HUES64 (cell line): ENCODE data around the gene PHRF1.

Experiments
- H3K27ac ChIP-seq: 2 replicates; pipeline ENCODE4 v1.7.0; 2013; ENCODE audit warnings: low read depth, low read length, inconsistent platforms
- H3K27me3 ChIP-seq: 2 replicates; pipeline ENCODE4 v1.6.1; 2013; ENCODE audit warnings: mild to moderate bottlenecking, low read length; ENCODE audit not compliant: insufficient read depth
- H3K36me3 ChIP-seq: 2 replicates; pipeline ENCODE4 v1.6.1; 2013; ENCODE audit warnings: mild to moderate bottlenecking, low read length; ENCODE audit not compliant: insufficient read depth
- H3K4me1 ChIP-seq: 2 replicates; pipeline ENCODE4 v1.6.1; 2013; ENCODE audit warnings: mild to moderate bottlenecking, low read length, moderate library complexity; ENCODE audit not compliant: insufficient read depth
- H3K4me3 ChIP-seq: 2 replicates; pipeline ENCODE4 v1.5.1; 2013; ENCODE audit warnings: mild to moderate bottlenecking, low read length, moderate library complexity
- H3K9ac ChIP-seq: 2 replicates; pipeline ENCODE4 v1.6.1; 2013; ENCODE audit warnings: mild to moderate bottlenecking, low read depth, low read length
- H3K9me3 ChIP-seq: 2 replicates; pipeline ENCODE4 v1.6.1; 2013; ENCODE audit warnings: low read depth, low read length; ENCODE audit not compliant: insufficient read depth
- WGBS: fragments of 150-250, 120-280 bp; methylation state at CpG from one replicate; pipeline ENCODE4 v1.1.7; 2013; ENCODE audit warnings: missing lambda C conversion rate; 5-methylcytosine and 5-hydroxymethylcytosine counted together

Gene PHRF1

DNA sequence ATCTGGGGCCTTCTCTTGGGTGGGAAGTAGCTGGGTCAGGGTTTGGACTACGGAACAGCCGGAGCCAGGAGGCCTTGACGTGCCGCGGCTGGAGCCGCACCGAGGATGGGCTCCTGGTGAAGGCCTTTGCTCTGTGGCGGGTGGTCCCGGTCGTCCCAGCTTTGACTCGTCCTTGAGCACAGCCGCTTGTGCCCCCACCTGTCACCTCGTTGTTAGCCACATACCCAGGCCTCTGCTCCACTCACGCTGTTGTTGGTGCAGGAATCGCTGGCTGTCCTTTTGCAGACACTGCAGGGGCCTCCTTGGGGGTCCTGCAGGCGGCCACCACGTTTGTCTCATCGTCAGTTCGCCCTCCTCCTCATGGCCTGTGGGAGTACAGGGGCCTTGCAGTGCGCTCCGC, 17.1 kb downstream of the PHRF1 start:
- no peaks in the 10 kb centered on the region for H3K4me1 ChIP-seq
- H3K27me3 ChIP-seq, result no peaks in the 10 kb centered on the region
- H3K9me3 ChIP-seq, result no peaks in the 10 kb centered on the region
- 94% methylated on average over 21 of the region's 21 CpGs for WGBS
- H3K9ac ChIP-seq, result no peak overlapping the region
- H3K4me3 ChIP-seq, result no peak overlapping the region
- H3K27ac ChIP-seq, result no peak overlapping the region
- peaks cover 94% of the 10 kb centered on the region for H3K36me3 ChIP-seq

DNA sequence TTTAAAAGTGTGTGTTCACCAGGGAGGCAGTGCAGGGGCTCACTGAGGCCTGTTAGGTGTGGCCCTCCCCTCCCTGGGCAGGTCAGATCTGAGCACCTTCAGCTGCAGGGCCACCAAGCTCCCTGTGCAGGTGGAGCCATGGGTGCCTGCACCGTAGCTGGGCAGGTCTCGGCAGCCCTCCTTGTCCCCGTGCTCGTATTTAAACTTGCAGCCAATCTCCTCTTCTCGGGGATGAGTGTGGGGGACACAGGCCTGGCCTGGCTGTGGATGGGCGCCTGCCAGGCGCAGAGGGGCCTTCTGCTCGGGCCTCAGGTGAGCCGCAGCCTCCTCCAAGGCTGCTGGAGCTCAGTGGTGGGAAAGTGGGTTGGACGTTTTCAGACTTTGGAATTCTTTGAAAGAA, 19.1 kb downstream of the PHRF1 start:
- peaks cover 92% of the 10 kb centered on the region for H3K36me3 ChIP-seq
- 95% methylated on average over 10 of the region's 10 CpGs for WGBS
- no peak overlapping the region for H3K9ac ChIP-seq

DNA sequence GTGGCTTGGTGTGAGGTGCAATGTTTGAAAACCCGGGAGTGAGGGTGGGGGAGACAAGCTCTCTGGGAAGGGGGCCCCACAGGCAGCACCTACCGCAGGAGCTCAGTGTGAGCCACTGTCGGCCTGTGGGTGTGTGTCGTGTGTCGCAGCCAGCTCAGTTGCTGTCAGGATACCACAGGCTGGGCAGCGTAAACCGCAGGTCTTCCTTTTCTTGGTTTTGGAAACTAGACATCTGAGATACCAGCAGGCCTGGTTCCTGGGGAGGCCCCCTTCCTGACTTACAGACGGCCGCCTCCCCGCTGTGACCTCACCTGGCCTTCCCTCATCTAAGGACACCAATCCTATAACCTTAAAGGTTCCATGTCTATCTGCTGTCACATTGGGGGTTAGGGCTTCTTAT, 20.1 kb downstream of the PHRF1 start:
- Histone ChIP-seq H3K9me3 (no peaks in the 10 kb centered on the region), H3K4me3 (no peak overlapping the region), H3K27me3 (no peaks in the 10 kb centered on the region), H3K4me1 (no peaks in the 10 kb centered on the region), H3K9ac (no peak overlapping the region), H3K36me3 (peaks cover 89% of the 10 kb centered on the region), H3K27ac (no peak overlapping the region)
- 95% methylated on average over 10 of the region's 10 CpGs for WGBS

More for the DNA sequence above, 19.1 kb downstream of the PHRF1 start:
- H3K4me3 ChIP-seq, result no peak overlapping the region
- no peak overlapping the region for H3K27ac ChIP-seq
- H3K4me1 ChIP-seq, result no peaks in the 10 kb centered on the region
- no peaks in the 10 kb centered on the region for H3K9me3 ChIP-seq
- no peaks in the 10 kb centered on the region for H3K27me3 ChIP-seq

DNA sequence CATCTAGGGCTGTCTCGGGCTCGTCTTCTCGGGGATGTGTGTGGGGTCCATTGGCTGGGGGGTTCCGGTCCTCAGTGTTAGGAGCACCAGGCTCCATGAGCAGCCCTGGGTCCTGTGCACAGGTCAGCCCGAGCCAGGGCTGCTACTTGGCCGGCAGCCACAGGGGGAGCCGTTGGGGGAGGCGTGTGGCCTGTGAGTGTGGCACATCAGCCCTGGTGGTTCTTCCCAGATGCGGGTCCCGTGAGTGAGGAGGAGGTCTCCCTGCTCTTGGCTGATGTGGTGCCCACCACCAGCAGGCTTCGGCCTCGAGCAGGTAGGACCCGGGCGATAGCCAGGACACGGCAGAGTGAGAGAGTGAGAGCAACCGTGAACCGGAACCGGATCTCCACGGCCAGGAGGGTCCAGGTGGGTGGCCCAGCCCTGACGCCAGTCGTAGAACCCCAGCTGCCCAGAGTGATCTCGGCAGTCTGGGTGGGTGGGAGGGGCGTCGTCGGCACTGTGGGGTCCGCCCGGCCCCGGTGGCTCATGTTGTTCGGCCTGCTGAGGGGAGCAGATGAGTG, 21.0 kb downstream of the PHRF1 start:
- 96% methylated on average over 29 of the region's 29 CpGs for WGBS
- Histone ChIP-seq H3K4me1 (no peaks in the 10 kb centered on the region), H3K36me3 (peaks cover 92% of the 10 kb centered on the region), H3K27me3 (no peaks in the 10 kb centered on the region), H3K9ac (no peak overlapping the region), H3K27ac (no peak overlapping the region), H3K4me3 (no peak overlapping the region), H3K9me3 (no peaks in the 10 kb centered on the region)

DNA sequence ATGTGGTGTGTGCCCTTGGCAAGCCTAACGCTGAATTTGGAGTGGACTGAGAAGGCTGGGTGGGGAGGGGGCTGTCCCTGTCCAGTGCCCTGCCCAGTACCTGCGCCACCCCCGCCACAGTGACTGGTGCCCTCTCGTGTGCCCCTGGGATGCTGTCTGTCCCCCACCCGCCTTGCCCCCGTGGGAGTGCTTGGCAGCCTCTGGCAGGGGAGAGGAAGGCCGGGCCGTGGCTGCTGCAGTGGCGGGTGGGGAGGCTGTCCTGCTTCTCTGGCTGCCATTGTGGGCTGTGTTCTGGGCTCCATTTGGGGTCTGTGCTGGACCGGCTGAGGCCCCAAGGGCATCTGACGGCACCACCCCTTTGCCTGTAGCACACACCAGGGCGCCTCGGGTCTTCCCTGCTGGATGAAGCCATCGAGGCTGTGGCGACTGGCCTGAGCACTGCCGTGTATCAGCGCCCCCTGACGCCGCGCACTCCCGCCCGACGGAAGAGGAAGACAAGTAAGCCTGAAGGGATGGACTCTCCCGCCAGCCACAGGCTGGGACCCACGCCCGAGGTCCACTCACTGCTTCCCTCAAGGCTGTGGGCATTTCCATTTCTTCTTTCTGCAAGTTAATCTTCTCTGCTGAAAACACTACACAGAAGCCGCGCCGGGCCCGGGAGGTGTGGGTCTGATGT, 21.9 kb downstream of the PHRF1 start:
- peaks cover 91% of the 10 kb centered on the region for H3K36me3 ChIP-seq
- no peaks in the 10 kb centered on the region for H3K4me1 ChIP-seq
- WGBS, result 96% methylated on average over 30 of the region's 30 CpGs
- H3K27ac ChIP-seq, result no peak overlapping the region
- H3K27me3 ChIP-seq, result no peaks in the 10 kb centered on the region
- no peaks in the 10 kb centered on the region for H3K9me3 ChIP-seq
- H3K9ac ChIP-seq, result no peak overlapping the region
- H3K4me3 ChIP-seq, result no peak overlapping the region

DNA sequence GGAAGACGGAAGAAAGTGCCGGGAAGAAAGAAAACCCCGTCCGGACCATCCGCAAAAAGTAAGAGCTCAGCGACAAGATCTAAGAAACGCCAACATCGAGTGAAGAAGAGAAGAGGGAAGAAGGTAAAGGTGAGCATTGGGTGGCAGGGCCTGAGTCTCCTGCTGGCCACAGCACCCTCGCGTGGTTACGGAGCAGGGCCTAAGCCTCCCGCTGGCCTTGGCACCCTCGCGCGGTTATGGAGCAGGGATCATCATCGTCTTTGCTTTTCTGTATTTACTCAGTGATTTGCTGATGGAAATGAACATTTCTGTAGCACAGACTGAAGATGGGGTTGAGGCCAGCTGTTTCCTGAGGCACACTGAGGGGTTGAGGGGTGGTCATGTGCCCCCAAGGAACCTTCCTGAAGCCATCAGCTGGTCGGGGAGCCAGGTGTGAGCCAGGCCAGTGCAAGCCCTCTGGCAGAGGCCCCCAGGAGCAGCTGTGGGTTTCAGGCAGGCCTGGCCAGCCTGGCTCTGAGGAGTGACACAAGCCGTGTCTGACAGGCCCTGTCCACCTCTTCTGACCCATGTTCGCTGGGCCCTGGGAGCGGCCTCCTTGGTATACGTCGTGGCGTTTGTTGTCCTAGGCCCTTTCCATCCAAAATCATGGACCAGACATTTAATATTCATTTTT, 25.4 kb downstream of the PHRF1 start:
- H3K27me3 ChIP-seq, result no peaks in the 10 kb centered on the region
- no peak overlapping the region for H3K9ac ChIP-seq
- no peak overlapping the region for H3K4me3 ChIP-seq
- 97% methylated on average over 23 of the region's 23 CpGs for WGBS
- no peaks in the 10 kb centered on the region for H3K4me1 ChIP-seq
- H3K36me3 ChIP-seq, result peaks cover 90% of the 10 kb centered on the region
- H3K9me3 ChIP-seq, result no peaks in the 10 kb centered on the region
- no peak overlapping the region for H3K27ac ChIP-seq

DNA sequence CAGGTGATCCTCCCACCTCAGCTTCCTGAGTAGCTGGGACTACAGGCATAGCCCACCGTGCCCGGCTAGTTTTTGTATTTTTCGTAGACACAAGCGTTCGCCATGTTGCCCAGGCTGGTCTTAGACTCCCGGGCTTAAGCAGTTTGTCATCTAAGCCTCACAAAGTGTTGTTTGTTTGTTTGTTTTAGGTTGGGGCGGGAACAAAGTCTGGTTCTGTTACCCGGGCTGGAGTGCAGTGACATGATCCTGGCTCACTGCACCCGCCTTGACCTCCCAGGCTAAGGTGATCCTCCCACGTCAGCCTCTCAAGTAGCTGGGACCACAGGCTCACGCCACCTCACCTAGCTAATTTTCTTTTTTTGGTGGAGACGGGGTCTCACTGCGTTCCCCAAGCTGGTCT, 26.9 kb downstream of the PHRF1 start:
- Histone ChIP-seq H3K9me3 (no peaks in the 10 kb centered on the region), H3K36me3 (peaks cover 91% of the 10 kb centered on the region), H3K9ac (no peak overlapping the region), H3K4me3 (no peak overlapping the region), H3K27ac (no peak overlapping the region), H3K27me3 (no peaks in the 10 kb centered on the region), H3K4me1 (no peaks in the 10 kb centered on the region)
- WGBS, result 95% methylated on average over 13 of the region's 13 CpGs

DNA sequence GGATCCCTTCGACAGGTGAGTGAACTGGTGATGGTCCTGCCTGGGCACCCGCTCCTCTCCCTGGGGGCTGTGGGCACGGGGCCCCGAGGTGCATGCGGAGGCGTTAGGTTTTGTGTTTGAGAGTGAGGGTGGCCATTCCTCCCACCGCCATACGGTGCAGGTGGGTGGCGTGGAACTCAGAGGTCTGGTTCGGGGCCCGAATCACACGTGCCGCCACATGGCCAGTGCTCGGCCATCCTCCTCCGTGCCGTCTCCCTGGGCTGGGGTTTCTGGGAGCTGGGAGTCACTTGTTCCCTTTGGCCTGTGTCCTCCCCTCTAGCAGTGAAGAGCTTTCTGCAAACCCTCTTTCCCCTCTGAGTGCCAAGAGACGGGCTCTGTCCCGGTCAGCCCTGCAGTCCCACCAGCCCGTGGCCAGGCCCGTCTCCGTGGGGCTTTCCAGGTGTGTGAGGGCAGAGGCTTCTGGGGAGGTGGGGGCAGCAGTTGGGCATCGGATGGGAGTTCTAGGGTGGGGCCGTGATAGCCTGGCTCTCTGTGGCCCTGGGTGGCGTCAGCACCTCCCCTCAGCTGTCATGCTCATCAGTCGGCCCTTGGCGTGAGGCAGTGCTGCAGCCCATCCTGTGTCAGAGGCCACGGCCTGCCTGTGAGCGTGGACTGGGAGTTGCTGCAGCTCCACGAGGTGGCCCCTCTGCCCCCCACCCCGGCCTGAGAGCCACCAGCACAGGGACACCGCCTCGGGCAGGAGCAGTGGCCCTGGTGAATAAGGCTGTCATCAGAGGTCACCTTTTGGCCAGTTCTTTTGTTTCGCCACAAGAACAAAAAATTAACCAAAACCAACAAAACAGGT, 29.2 kb downstream of the PHRF1 start:
- no peak overlapping the region for H3K4me3 ChIP-seq
- no peaks in the 10 kb centered on the region for H3K9me3 ChIP-seq
- H3K27me3 ChIP-seq, result no peaks in the 10 kb centered on the region
- peaks cover 93% of the 10 kb centered on the region for H3K36me3 ChIP-seq
- no peak overlapping the region for H3K9ac ChIP-seq
- no peak overlapping the region for H3K27ac ChIP-seq
- no peaks in the 10 kb centered on the region for H3K4me1 ChIP-seq
- 96% methylated on average over 33 of the region's 33 CpGs for WGBS

DNA sequence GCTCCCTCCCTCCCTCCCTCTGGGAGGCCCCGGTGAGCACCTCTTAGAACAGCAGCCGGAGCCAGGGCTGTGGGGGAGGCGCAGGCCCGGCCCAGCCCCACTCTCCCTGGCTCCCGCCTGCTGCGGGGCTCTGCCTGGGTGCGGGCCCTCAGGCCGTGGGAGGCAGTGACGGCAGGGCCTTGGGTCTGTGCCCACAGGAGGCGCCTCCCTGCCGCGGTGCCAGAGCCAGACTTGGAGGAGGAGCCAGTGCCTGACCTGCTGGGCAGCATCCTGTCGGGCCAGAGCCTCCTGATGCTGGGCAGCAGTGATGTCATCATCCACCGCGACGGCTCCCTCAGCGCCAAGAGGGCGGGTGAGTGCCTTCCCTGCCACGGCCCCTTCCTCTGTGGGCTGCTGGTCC, 30.0 kb downstream of the PHRF1 start:
- H3K4me3 ChIP-seq, result no peak overlapping the region
- no peaks in the 10 kb centered on the region for H3K9me3 ChIP-seq
- H3K4me1 ChIP-seq, result no peaks in the 10 kb centered on the region
- no peak overlapping the region for H3K27ac ChIP-seq
- 95% methylated on average over 19 of the region's 19 CpGs for WGBS
- H3K9ac ChIP-seq, result no peak overlapping the region
- peaks cover 96% of the 10 kb centered on the region for H3K36me3 ChIP-seq
- no peaks in the 10 kb centered on the region for H3K27me3 ChIP-seq

DNA sequence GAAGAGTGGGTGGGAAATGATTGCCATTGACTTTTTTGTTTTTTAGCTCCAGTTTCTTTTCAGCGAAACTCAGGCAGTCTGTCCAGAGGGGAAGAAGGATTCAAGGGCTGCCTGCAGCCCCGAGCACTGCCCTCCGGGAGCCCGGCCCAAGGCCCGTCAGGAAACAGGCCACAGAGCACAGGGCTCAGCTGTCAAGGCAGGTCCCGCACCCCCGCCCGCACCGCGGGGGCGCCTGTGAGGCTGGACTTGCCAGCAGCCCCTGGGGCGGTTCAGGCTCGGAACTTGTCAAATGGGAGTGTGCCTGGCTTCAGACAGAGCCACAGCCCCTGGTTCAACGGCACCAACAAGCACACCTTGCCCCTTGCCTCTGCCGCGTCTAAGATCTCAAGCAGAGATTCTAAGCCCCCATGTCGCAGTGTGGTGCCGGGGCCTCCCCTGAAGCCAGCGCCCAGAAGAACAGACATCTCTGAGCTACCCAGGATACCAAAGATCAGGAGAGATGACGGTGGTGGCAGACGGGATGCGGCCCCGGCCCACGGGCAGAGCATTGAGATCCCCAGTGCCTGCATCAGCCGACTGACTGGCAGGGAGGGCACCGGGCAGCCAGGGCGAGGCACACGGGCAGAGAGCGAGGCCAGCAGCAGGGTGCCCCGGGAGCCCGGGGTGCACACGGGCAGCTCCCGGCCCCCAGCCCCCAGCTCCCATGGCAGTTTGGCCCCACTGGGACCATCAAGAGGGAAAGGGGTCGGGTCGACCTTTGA, 30.9 kb downstream of the PHRF1 start:
- 96% methylated on average over 35 of the region's 35 CpGs for WGBS
- Histone ChIP-seq H3K9me3 (no peaks in the 10 kb centered on the region), H3K36me3 (peaks cover 96% of the 10 kb centered on the region), H3K4me1 (no peaks in the 10 kb centered on the region), H3K27me3 (no peaks in the 10 kb centered on the region), H3K9ac (no peak overlapping the region), H3K4me3 (no peak overlapping the region), H3K27ac (no peak overlapping the region)
